SK-N-SH (cell line): ENCODE results near the gene EIF1B. TPM values are rescaled to one million over a fixed set of nuclear protein-coding genes. Genes with fewer than 3 reads are reported as not detected.

Experiments used
- CTCF ChIA-PET: fragments of 300-600, 350-600 bp; formaldehyde crosslinking; extraction: SDS; loops from one replicate; lab custom pipeline; 2021; lab: Yijun Ruan, JAX
- POLR2A ChIA-PET: fragments of 350-600 bp; sonication (Branson Sonifier 250); formaldehyde crosslinking; extraction: SDS; loops from one replicate; lab custom pipeline; 2020; ENCODE audit warnings: antibody characterized with exemption, inconsistent platforms; lab: Yijun Ruan, JAX
- DNase-seq: peaks from one replicate; pipeline ENCODE4 v3.0.0; 2012
- H2AFZ ChIP-seq: fragments of 200-600 bp; sonication (generic); 2 replicates; pipeline ENCODE4 v1.8.1; 2016; ENCODE audit warnings: antibody characterized with exemption, mild to moderate bottlenecking, low read depth
- H3F3A ChIP-seq: fragments of 200-600 bp; sonication (generic); replicated peaks from 2 replicates; pipeline ENCODE3; 2016; ENCODE audit warnings: antibody characterized with exemption, mild to moderate bottlenecking; ENCODE audit not compliant: insufficient read depth
- H3K27ac ChIP-seq, 2 experiments: fragments of 200-500 bp in 1 of 2; fragments of 200-600 bp in 1 of 2; sonication (Bioruptor generic) in 1 of 2; sonication (generic), shearing (Covaris generic) in 1 of 2; 2 replicates each; pipeline versions ENCODE4 v1.5.1 to v1.6.1; 2014 to 2016; ENCODE audit warnings: low read depth in 2 of 2, inconsistent platforms in 1 of 2, low read length in 1 of 2, mild to moderate bottlenecking in 1 of 2, mixed read lengths in 1 of 2
- H3K27me3 ChIP-seq: fragments of 200-600 bp; sonication (generic), shearing (Covaris generic); 2 replicates; pipeline ENCODE4 v1.6.1; 2016; ENCODE audit warnings: mixed run types; ENCODE audit not compliant: insufficient read depth
- H3K36me3 ChIP-seq, 2 experiments: fragments of 200-500 bp in 1 of 2; fragments of 200-600 bp in 1 of 2; sonication (Bioruptor generic) in 1 of 2; sonication (generic) in 1 of 2; replicated peaks in 1 of 2; 2 replicates each; pipeline versions ENCODE3 to v1.5.1; 2014 to 2016; ENCODE audit warnings: low read length in 1 of 2, mild to moderate bottlenecking in 1 of 2; ENCODE audit not compliant: insufficient read depth in 2 of 2, control insufficient read depth in 1 of 2
- H3K4me1 ChIP-seq, 2 experiments: fragments of 200-500 bp in 1 of 2; fragments of 200-600 bp in 1 of 2; sonication (Bioruptor generic) in 1 of 2; sonication (generic), shearing (Covaris generic) in 1 of 2; 2 replicates each; pipeline versions ENCODE4 v1.5.1 to v1.6.1; 2014 to 2016; ENCODE audit warnings: low read depth in 1 of 2, low read length in 1 of 2, mixed run types in 1 of 2; ENCODE audit not compliant: insufficient read depth in 2 of 2, control insufficient read depth in 1 of 2
- H3K4me2 ChIP-seq: fragments of 200-600 bp; sonication (generic), shearing (Covaris generic); 2 replicates; pipeline ENCODE4 v1.6.1; 2017; ENCODE audit warnings: mixed run types
- H3K4me3 ChIP-seq, 2 experiments: fragments of 200-500 bp in 1 of 2; fragments of 200-600 bp in 1 of 2; sonication (Bioruptor generic) in 1 of 2; sonication (generic), shearing (Covaris generic) in 1 of 2; 2 replicates each; pipeline versions ENCODE4 v1.5.1 to v1.8.1; 2014 to 2016; ENCODE audit warnings: low read depth in 2 of 2, inconsistent platforms in 1 of 2, low read length in 1 of 2, mild to moderate bottlenecking in 1 of 2, mixed read lengths in 1 of 2, moderate library complexity in 1 of 2
- H3K79me2 ChIP-seq: fragments of 200-600 bp; sonication (generic); 2 replicates; pipeline ENCODE4 v1.8.1; 2017; ENCODE audit warnings: mild to moderate bottlenecking; ENCODE audit not compliant: insufficient read depth
- H3K9ac ChIP-seq: fragments of 200-600 bp; sonication (generic); 2 replicates; pipeline ENCODE4 v1.6.1; 2017; ENCODE audit warnings: mixed run types
- H3K9me2 ChIP-seq: fragments of 200-600 bp; sonication (generic); 2 replicates; pipeline ENCODE4 v1.6.1; 2017; ENCODE audit warnings: mixed run types
- H3K9me3 ChIP-seq: fragments of 200-600 bp; sonication (generic); 2 replicates; pipeline ENCODE4 v1.6.1; 2017; ENCODE audit warnings: mixed run types, mild to moderate bottlenecking, moderate library complexity
- H4K20me1 ChIP-seq: fragments of 200-600 bp; sonication (generic); 2 replicates; pipeline ENCODE4 v1.6.1; 2017; ENCODE audit warnings: mild to moderate bottlenecking, mixed run types; ENCODE audit not compliant: insufficient read depth
- CHD2 ChIP-seq: fragments of 150-350 bp; IDR thresholded peaks from 2 replicates; pipeline ENCODE4 v1.6.1; 2018; ENCODE audit warnings: low read length; ENCODE audit not compliant: partially characterized antibody
- CTCF ChIP-seq: fragments of 200-600 bp; sonication (generic); IDR thresholded peaks from 2 replicates; pipeline ENCODE4 v1.6.1; 2017; ENCODE audit warnings: antibody characterized with exemption, mild to moderate bottlenecking, moderate library complexity
- ELF1 ChIP-seq: IDR thresholded peaks from 2 replicates; pipeline ENCODE4 v1.4.0; 2012
- EP300 ChIP-seq, 2 experiments: IDR thresholded peaks; 2 replicates each; pipeline versions ENCODE4 v1.4.0 to v1.6.1; 2012; ENCODE audit warnings: borderline replicate concordance in 1 of 2, low read depth in 1 of 2, low read length in 1 of 2
- FOSL2 ChIP-seq: IDR thresholded peaks from 2 replicates; pipeline ENCODE4 v1.4.0; 2012; ENCODE audit warnings: low read depth, mild to moderate bottlenecking, moderate library complexity, borderline replicate concordance
- FOXJ3 ChIP-seq: sonication (generic); formaldehyde crosslinking; IDR thresholded peaks from 2 replicates; pipeline ENCODE4 v1.5.1; 2020; ENCODE audit warnings: mild to moderate bottlenecking, missing genetic modification reagents
- GABPA ChIP-seq: IDR thresholded peaks from 2 replicates; pipeline ENCODE4 v1.4.0; 2012; ENCODE audit warnings: low read depth, mild to moderate bottlenecking
- JUND ChIP-seq: IDR thresholded peaks from 2 replicates; pipeline ENCODE4 v1.4.0; 2012
- MAX ChIP-seq: IDR thresholded peaks from 2 replicates; pipeline ENCODE4 v1.4.0; 2012; ENCODE audit warnings: low read depth
- MXI1 ChIP-seq: IDR thresholded peaks from 2 replicates; pipeline ENCODE4 v1.6.1; 2012; ENCODE audit warnings: mild to moderate bottlenecking, low read depth, low read length, improper control_type of control experiment
- NRF1 ChIP-seq: IDR thresholded peaks from 2 replicates; pipeline ENCODE4 v1.6.1; 2012; ENCODE audit warnings: low read depth, mild to moderate bottlenecking, low read length
- RCOR1 ChIP-seq: fragments of 150-350 bp; IDR thresholded peaks from 2 replicates; pipeline ENCODE4 v1.6.1; 2017; ENCODE audit warnings: antibody characterized with exemption, low read length
- REST ChIP-seq: IDR thresholded peaks from 2 replicates; pipeline ENCODE4 v1.6.1; 2012; ENCODE audit warnings: mild to moderate bottlenecking, low read depth, low read length, moderate library complexity
- RXRA ChIP-seq: IDR thresholded peaks from 2 replicates; pipeline ENCODE4 v1.4.0; 2012; ENCODE audit warnings: low read depth, mild to moderate bottlenecking, borderline replicate concordance
- SMC3 ChIP-seq: IDR thresholded peaks from 2 replicates; pipeline ENCODE4 v1.6.1; 2012; ENCODE audit warnings: low read depth, low read length, improper control_type of control experiment
- TAF1 ChIP-seq: IDR thresholded peaks from 2 replicates; pipeline ENCODE4 v1.6.1; 2012; ENCODE audit warnings: low read depth, mild to moderate bottlenecking, low read length, moderate library complexity, borderline replicate concordance
- YY1 ChIP-seq: IDR thresholded peaks from 2 replicates; pipeline ENCODE4 v1.4.0; 2012; ENCODE audit warnings: low read depth, mild to moderate bottlenecking
- WGBS: methylation state at CpG from one replicate; pipeline ENCODE4 v1.1.6; 2017; ENCODE audit warnings: low lambda C conversion rate; 5-methylcytosine and 5-hydroxymethylcytosine counted together
- polyA plus RNA-seq, 3 experiments: library from polyadenylated mRNA; depleted of rRNA; stranded (reverse); fragments of >200 nt; gene quantifications; 2 replicates each; pipeline ENCODE4 v1.2.3, GENCODE V29; 2012
- TF ChIP-seq, protein P1 (sequence below): IDR thresholded peaks from 2 replicates; pipeline ENCODE4 v1.4.0; 2012; ENCODE audit warnings: low read depth, borderline replicate concordance
- TF ChIP-seq, protein P2 (sequence below): fragments of 150-350 bp; IDR thresholded peaks from 2 replicates; pipeline ENCODE4 v1.6.1; 2017; ENCODE audit warnings: antibody characterized with exemption, low read length, low read depth, borderline replicate concordance

EIF1B gene
- polyA plus RNA-seq, 1 of the 3 experiments (the other 2 are of a cell fraction), result 22.9 TPM

DNA sequence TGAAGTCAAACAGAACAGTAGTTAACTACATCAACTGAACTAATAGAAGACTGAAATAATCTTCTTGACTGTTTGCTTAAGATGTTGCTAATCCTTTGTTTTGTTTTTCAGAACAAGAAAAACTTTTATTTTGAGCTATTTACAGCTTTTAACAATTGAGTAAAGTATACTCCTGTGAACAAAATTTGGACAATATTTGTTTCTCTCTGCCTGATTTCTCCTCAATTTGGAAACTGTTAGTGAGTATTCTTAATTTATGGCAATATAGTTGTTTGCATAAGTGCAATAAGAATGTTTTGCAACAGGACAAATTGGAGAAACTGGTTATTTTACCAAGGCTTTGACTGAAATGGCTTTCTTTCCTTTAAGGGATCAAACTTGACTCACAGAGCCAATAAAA is 41.0 kb downstream of the EIF1B start:
- DNase-seq, result no peak
- no peaks in the 10 kb centered on the region for H3K4me1 ChIP-seq
- CTCF ChIA-PET, result interaction anchor here (1.3 kb wide), 1 partner anchor 23 kb away, joined by 3 read pairs; no protein-coding TSS in a partner anchor

DNA sequence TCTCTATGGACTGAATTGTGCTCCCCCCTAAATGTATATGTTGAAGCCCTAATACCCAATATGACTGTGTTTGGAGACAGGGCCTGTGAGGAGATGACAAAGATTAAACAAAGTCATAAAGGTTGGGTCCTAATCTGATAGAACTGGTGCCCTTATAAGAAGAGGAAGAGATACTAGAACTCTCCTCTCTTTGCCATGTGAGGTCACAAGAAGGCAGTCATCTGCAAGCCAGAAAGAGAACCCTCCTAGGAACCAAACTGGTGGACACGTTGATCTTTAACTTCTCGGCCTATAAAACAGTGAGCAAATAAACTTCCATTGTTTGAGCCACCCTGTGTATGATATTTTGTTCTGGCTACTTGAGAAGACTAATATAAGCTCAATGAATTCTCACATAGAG is 45.9 kb downstream of the EIF1B start:
- Histone ChIP-seq H3K9ac (no peak overlapping the region), H3K36me3 (no peaks in the 10 kb centered on the region), H2AFZ (no peak overlapping the region), H3K4me1 (no peaks in the 10 kb centered on the region), H3K79me2 (no peaks in the 10 kb centered on the region), H3K27me3 (no peaks in the 10 kb centered on the region), H4K20me1 (no peaks in the 10 kb centered on the region), H3K9me3 (no peaks in the 10 kb centered on the region), H3F3A (no peaks in the 10 kb centered on the region), H3K4me3 (no peak overlapping the region), H3K4me2 (no peak overlapping the region), H3K9me2 (no peaks in the 10 kb centered on the region), H3K27ac (no peak overlapping the region)
- no peak for DNase-seq
- ChIA-PET CTCF (no interaction called here), POLR2A (no interaction called here)
- TF ChIP-seq YY1 (no peak), CHD2 (no peak), RCOR1 (no peak), FOSL2 (no peak), TAF1 (no peak), EP300 (IDR thresholded peaks at IDR 0.05; ENCODE audit: borderline replicate concordance in 1 of 2, low read depth in 1 of 2, low read length in 1 of 2) (no peak), SMC3 (no peak), REST (no peak), RXRA (no peak), MXI1 (no peak), NRF1 (no peak), CTCF (no peak), GABPA (no peak), MAX (no peak), JUND (no peak)
- TF ChIP-seq, protein P1, sequence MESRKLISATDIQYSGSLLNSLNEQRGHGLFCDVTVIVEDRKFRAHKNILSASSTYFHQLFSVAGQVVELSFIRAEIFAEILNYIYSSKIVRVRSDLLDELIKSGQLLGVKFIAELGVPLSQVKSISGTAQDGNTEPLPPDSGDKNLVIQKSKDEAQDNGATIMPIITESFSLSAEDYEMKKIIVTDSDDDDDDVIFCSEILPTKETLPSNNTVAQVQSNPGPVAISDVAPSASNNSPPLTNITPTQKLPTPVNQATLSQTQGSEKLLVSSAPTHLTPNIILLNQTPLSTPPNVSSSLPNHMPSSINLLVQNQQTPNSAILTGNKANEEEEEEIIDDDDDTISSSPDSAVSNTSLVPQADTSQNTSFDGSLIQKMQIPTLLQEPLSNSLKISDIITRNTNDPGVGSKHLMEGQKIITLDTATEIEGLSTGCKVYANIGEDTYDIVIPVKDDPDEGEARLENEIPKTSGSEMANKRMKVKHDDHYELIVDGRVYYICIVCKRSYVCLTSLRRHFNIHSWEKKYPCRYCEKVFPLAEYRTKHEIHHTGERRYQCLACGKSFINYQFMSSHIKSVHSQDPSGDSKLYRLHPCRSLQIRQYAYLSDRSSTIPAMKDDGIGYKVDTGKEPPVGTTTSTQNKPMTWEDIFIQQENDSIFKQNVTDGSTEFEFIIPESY, result no peak
- WGBS, result 6% methylated on average over 2 of the region's 2 CpGs

More for the DNA sequence above, 41.0 kb downstream of the EIF1B start:
- H3K9ac ChIP-seq, result no peak overlapping the region
- no peak overlapping the region for H2AFZ ChIP-seq
- H4K20me1 ChIP-seq, result no peaks in the 10 kb centered on the region
- H3K9me3 ChIP-seq, result no peaks in the 10 kb centered on the region
- TF ChIP-seq FOXJ3, result no peak
- TF ChIP-seq, protein P2, sequence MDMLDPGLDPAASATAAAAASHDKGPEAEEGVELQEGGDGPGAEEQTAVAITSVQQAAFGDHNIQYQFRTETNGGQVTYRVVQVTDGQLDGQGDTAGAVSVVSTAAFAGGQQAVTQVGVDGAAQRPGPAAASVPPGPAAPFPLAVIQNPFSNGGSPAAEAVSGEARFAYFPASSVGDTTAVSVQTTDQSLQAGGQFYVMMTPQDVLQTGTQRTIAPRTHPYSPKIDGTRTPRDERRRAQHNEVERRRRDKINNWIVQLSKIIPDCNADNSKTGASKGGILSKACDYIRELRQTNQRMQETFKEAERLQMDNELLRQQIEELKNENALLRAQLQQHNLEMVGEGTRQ, result no peak
- no peak for TF ChIP-seq ELF1
- H3K27me3 ChIP-seq, result no peaks in the 10 kb centered on the region
- H3K79me2 ChIP-seq, result no peaks in the 10 kb centered on the region
- POLR2A ChIA-PET, result no interaction called here
- no peaks in the 10 kb centered on the region for H3K9me2 ChIP-seq
- no peaks in the 10 kb centered on the region for H3K36me3 ChIP-seq
- H3K27ac ChIP-seq, result no peak overlapping the region
- no peak overlapping the region for H3K4me2 ChIP-seq
- no peak overlapping the region for H3K4me3 ChIP-seq
- H3F3A ChIP-seq, result no peaks in the 10 kb centered on the region
